NCI-H748 treated with DMSO at 0.1 percent for 48 hours (cell line): ENCODE results near the gene HAPLN2.
"Not testable (repeated sequence)": the region's sequence is repeated elsewhere in the genome, so short reads cannot be mapped to it uniquely, and the experiment has no call there.

Experiments
- DNase-seq: peaks from one replicate; lab custom pipeline; 2025; lab: John Stamatoyannopoulos, UW

Gene HAPLN2

GRCh38 chr1:156592158-156592909 is 26.9 kb upstream of the HAPLN2 start:
- no peak for DNase-seq

- DNase-seq: no peak
These were observed 26.1 kb upstream of the HAPLN2 start for GRCh38 chr1:156592910-156593660.

DNA sequence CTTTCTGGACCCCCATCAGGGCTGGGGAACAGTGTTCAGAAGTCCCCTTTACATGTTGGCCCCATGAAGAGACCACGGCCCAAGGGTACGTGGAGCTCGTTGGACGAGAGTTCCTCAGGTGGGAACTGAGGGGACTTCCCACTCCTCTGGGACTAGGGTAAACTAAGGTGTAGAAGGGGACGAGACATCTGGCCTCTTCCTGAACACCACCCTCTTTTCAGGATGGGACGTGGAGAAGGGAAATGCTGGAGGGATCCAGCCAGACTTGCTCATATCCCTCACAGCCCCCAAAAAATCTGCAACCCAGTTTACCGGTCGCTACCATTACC is 25.6 kb upstream of the HAPLN2 start:
- DNase-seq: no peak

DNA sequence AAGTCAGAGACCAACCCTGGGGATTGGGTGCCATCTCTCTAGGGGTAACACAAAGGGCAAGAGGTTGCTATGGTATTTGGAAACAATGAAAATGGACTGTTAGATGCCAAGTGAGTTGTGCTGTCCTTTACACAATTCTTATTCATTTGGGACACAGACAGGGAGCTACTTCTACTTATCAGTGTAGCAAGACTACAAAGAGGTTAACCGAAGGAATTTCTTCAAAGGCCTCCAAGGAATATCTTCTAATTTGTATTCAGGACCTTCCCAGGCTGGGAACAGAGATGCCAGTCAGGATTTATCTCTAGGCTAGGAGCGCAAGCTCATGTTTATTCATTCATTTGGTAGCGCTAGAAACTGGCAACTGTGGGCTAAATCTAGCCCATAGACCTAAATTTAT is 25.0 kb upstream of the HAPLN2 start:
- DNase-seq: no peak

DNA sequence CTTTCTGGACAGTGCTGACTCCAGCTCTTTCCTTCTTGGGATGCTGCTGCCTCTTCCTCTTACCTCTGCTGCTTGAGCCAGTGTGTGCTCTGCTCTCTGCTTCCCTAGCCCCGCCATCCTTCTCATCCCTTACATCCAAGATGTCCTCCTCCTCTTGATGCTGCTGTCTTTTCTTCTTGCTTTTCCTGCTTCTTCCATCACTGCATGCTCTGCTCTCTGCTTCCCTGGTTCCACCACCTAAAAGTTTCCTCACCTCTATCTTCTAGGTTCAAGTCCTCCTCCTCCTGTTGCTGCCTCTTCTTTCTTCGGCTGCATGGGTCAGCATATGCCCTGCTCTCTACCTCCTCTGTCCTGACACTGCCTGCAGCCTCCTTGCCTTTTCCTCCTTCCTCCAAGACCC is 24.2 kb upstream of the HAPLN2 start:
- DNase-seq: no peak

- DNase-seq: no peak
These were observed 22.8 kb upstream of the HAPLN2 start for GRCh38 chr1:156596426-156596825.

GRCh38 chr1:156598125-156598524 is 21.1 kb upstream of the HAPLN2 start:
- DNase-seq: no peak

DNA sequence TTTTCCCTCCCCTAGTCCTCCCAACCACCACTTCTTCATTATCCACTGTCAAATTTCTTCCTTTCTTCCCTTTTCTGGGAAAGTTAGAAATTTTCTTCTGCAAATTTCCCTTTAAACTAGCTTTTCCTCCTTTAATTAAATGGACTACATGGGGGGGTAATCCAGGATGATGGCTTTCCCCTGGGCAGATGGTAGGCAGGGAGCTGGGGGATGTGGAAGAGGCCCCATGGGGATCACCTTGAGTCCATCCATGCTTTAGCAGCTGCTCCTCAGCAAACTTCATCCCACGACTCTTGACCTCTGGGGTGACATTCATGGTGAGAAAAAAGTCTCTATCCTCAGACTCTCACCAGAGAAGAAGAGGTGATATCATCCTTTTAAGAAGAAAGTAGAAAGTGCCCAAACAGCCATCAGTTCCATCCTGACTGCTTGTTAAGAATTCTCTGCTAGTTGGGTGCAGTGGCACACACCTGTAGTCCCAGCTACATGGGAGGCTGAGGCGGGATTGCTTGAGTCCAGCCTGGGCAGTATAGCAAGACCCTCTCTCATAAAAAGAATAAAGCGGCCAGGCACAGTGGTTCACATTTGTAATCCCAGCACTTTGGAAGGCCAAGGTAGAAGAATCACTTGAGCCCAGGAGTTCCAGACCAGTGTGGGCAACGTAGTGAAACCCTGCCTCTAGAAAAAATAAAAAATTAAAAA is 20.3 kb upstream of the HAPLN2 start:
- DNase-seq: no peak

DNA sequence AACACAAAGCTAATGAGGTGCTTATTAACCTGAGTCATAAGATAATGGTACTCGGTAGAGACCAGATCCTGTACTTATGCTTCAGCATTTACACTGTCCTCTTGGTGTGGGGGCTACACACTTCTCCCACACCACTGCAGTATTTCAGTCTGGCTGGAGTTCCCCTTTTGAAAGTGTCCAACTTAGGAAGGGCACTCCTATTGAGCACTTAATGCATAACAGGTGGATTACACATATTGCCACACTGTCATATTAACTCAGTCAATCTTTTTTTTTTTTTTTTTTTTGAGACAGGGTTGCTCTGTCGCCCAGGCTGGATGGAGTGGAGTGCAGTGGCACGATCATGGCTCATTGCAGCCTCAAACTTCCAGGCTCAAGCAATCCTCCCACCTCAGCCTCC is 19.4 kb upstream of the HAPLN2 start:
- no peak for DNase-seq

- no peak for DNase-seq
These were observed 18.5 kb upstream of the HAPLN2 start for GRCh38 chr1:156600733-156601121.

DNA sequence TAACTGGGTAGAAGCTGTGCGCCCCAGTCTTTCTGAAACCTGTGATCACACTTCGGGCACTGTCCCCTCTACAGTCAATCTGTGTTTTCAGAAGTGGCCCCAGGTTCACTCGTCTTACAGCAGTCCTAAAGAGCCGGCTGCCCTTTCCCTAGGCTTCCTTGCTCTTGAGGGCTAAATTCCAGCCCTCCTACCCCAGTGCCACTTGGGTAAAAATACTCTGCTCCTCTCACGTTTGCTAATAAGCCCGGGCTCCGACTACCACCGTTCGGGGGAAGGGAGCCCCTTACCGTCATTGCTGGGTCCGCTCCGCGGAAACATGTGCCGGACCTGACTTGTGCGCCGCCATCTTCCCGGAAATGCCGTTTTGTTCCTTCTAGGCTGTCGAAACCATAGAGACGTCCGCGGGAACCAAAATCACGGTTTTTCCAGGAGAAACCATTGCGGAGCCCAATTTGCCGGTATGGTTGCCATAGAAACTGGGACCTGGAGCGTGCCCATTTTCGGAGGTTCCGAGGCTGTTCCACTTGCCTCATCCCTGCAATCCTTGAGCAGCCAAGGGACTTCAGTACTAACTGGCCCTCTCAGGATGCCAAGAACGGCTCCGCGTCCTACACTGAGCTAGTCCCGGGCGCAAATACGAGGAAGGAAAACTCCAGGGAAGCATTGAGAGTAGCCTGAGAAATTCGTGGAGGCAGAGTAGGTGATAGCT is 17.9 kb upstream of the HAPLN2 start, which contains the start of gene GPATCH4:
Gene GPATCH4 (minus strand): TSS at position 358 of the 709 bp plus-strand sequence.
- peak; percentile 72 for DNase-seq

- DNase-seq: no peak
These were observed 17.3 kb upstream of the HAPLN2 start for GRCh38 chr1:156601892-156602291.

DNA sequence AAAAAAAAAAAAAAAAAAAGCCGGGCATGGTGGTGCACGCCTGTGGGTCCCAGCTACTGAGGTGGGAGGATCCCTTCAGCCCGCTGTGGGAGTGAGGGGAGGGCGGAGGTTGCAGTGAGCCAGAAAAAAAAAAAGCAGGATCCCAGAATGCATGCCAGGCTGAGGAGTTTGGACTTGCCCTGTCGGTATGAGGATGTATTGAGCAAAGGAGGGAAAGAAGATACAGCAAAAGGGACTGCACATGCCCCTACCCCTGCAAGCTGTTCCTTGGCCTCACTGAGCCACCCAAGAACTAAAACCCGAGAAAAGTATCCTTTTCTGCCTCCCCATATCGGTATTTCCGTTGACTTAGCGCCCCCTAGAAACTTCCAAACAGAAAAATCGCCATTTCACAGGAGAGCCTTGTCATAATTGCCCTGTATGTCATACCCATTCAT is 16.6 kb upstream of the HAPLN2 start:
- peak; percentile 10 for DNase-seq

- not testable (repeated sequence) for DNase-seq
These were observed 11.9 kb upstream of the HAPLN2 start for GRCh38 chr1:156607344-156607743.

- DNase-seq: peak; percentile 67
These were observed 11.1 kb upstream of the HAPLN2 start for GRCh38 chr1:156608036-156608674.

DNA sequence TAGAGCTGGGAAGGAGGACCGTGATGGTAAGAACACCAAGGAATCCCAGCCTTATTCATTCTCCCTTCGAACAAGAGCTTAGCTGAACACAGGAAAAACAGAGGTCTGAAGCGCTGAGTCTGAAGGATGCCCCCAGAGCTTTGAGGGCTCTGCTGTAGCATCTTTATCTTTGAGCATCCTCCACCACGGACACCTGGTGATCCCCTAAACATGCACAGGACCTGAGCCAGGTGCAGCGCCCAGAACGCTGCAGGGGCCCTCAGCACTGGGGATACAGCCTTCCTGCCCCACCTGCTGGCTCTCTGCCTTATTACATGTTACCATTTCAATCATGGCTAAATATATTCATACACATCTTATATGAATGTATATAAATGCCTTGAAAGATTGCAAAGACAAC is 10.2 kb upstream of the HAPLN2 start:
- DNase-seq: peak; percentile 17

DNA sequence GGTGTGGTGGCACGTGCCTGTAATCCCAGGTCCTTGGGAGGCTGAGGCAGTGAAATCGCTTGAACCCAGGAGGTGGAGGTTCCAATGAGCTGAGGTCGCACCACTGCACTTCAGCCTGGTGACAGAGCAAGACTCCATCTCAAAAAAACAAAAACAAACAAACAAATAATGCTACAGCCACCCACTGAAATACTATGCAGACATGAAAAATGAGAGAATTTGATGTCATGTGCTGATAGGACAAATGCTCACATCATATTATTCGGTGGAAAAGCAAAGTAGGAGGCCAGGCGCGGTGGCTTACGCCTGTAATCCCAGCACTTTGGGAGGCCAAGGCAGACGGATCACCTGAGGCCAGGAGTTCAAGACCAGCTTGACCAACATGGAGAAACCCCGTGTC is 9.1 kb upstream of the HAPLN2 start:
- DNase-seq: not testable (repeated sequence)

DNA sequence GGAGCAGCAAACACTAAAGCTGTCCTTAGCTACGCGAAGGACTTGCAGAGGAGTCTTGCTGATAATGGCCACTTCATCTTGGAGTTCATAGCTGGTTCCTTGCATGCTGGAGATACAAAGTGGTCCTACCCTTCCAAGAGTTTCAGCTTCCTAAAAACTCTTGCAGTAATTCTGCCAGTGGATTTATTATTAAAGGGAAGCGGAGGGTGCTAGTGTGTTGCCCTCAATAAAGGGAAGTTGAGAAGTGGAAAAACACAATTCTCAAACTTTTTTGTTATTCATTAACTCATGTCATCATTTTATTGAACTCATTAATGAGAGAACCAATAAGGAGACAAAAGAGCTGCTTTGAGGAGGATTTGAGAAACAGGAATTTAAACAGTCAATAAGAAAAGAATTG is 6.5 kb upstream of the HAPLN2 start:
- no peak for DNase-seq

DNA sequence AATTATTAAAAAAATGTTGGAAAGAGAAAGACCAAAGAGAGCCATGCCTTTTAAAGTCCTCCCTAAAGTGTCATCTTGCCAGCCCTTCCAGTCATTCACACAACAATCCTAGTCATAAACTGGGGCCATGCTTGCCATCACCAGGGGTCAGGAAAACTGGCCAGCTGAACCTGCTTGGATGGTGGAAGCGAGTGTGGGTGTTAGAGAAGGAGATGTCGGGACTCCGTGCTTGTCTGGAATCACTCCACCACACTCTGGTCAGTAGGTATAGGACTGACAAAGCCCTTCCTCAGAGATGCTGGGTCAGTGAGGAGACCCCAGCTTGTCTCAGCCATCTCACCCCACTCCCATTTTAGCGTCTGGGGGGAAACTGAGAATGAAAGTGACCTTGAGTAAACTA is 3.3 kb upstream of the HAPLN2 start:
- no peak for DNase-seq

DNA sequence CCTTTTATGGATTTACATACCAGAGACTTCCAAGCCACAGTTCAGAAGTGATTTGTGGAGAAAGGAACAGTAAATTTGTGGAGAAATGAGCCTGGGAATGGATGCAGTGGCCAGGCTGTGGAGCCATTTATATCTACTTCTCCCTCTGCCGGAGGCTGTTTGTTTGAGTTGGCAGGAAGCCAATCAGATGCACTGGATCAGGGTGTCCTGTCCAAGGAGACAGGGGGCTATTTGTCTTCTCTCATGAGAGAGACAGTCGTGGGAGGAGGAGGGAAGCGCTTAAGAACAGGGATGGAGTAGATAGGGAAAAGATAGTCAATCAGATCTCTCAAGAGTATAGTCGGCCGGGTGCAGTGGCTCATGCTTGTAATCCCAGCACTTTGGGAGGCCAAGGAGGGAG is 2.8 kb upstream of the HAPLN2 start:
- peak; percentile 9 for DNase-seq

- DNase-seq: no peak
These were observed 354 bp downstream of the HAPLN2 start for GRCh38 chr1:156619582-156619955.
